OCI-LY7 (cell line): ENCODE measurements around the gene GRN. TPM values are rescaled to one million over a fixed set of nuclear protein-coding genes. Genes with fewer than 3 reads are reported as not detected.

Source experiments
- BruUV-seq: library from RNA; stranded (reverse); fragments of 400-500 nt; replicated peaks from 2 replicates; lab custom pipeline; 2021; lab: Mats Ljungman, UMichigan
- CTCF ChIA-PET: fragments of 300-600 bp; sonication (Branson Sonifier 250); formaldehyde crosslinking; loops from one replicate; lab custom pipeline; 2022; ENCODE audit warnings: antibody characterized with exemption; ENCODE audit not compliant: unreplicated experiment; lab: Charles Lee
- POLR2A ChIA-PET: fragments of 300-600 bp; sonication (Branson Sonifier 250); formaldehyde crosslinking; loops from one replicate; lab custom pipeline; 2022; ENCODE audit warnings: antibody characterized with exemption; lab: Charles Lee
- DNase-seq: peaks from one replicate; pipeline ENCODE4 v3.0.0-alpha.2; 2015; ENCODE audit warnings: low spot score
- H2AFZ ChIP-seq: fragments of 200-600 bp; sonication (generic), shearing (Covaris generic); 2 replicates; pipeline ENCODE4 v1.6.1; 2014; ENCODE audit warnings: mild to moderate bottlenecking, antibody characterized with exemption, low read length, moderate library complexity
- H3K27ac ChIP-seq: fragments of 200-600 bp; sonication (generic); 2 replicates; pipeline ENCODE4 v1.5.1; 2014; ENCODE audit warnings: mixed run types, low read depth, mild to moderate bottlenecking, moderate library complexity, low read length, inconsistent platforms; ENCODE audit not compliant: poor library complexity, severe bottlenecking
- H3K36me3 ChIP-seq: fragments of 200-600 bp; sonication (generic); 2 replicates; pipeline ENCODE4 v1.6.1; 2014; ENCODE audit warnings: mild to moderate bottlenecking, antibody characterized with exemption, low read length, moderate library complexity, mixed read lengths; ENCODE audit not compliant: insufficient read depth
- H3K4me1 ChIP-seq: fragments of 200-600 bp; sonication (generic); 2 replicates; pipeline ENCODE4 v1.5.1; 2014; ENCODE audit warnings: mild to moderate bottlenecking, low read length; ENCODE audit not compliant: insufficient read depth, poor library complexity, severe bottlenecking
- H3K4me2 ChIP-seq: fragments of 200-600 bp; sonication (generic); 2 replicates; pipeline ENCODE4 v1.6.1; 2014; ENCODE audit warnings: mild to moderate bottlenecking, low read length
- H3K4me3 ChIP-seq: fragments of 200-600 bp; sonication (generic); 2 replicates; pipeline ENCODE4 v1.5.1; 2014; ENCODE audit warnings: mild to moderate bottlenecking, low read depth, low read length; ENCODE audit not compliant: poor library complexity, severe bottlenecking
- H3K79me2 ChIP-seq: fragments of 200-600 bp; sonication (generic); 2 replicates; pipeline ENCODE4 v1.6.1; 2016; ENCODE audit warnings: low read depth, mild to moderate bottlenecking, low read length, moderate library complexity, mixed read lengths; ENCODE audit not compliant: insufficient read depth
- H3K9me2 ChIP-seq: fragments of 200-600 bp; sonication (generic); 2 replicates; pipeline ENCODE4 v1.6.1; 2016; ENCODE audit warnings: mild to moderate bottlenecking, low read length, mixed read lengths; ENCODE audit not compliant: insufficient read depth
- H3K9me3 ChIP-seq: fragments of 200-600 bp; sonication (generic); 2 replicates; pipeline ENCODE4 v1.6.1; 2014; ENCODE audit warnings: mild to moderate bottlenecking, mixed run types, low read length, mixed read lengths
- H4K20me1 ChIP-seq: fragments of 200-600 bp; sonication (generic); 2 replicates; pipeline ENCODE4 v1.6.1; 2014; ENCODE audit warnings: mild to moderate bottlenecking, antibody characterized with exemption, low read length, moderate library complexity, mixed read lengths; ENCODE audit not compliant: insufficient read depth
- EZH2phosphoT487 ChIP-seq: fragments of 200-600 bp; sonication (generic); IDR thresholded peaks from 2 replicates; pipeline ENCODE4 v1.6.1; 2018; ENCODE audit warnings: low read depth, borderline replicate concordance, mild to moderate bottlenecking, mixed run types, antibody characterized with exemption, low read length, moderate library complexity, mixed read lengths
- intact Hi-C: fragments of 100-400 bp; cut with micrococcal nuclease; formaldehyde crosslinking; loops from one replicate; pipeline ENCODE4 v1.10.0; 2022; ENCODE audit not compliant: unreplicated experiment
- total RNA-seq, 2 experiments: library from RNA; depleted of rRNA in 1 of 2; stranded (reverse); fragments of >200 nt in 1 of 2; shearing (Covaris generic) in 1 of 2; gene quantifications; 2 replicates each; pipeline ENCODE4 v1.2.3, GENCODE V29; 2014 to 2022
- TF ChIP-seq, protein P1 (sequence below): fragments of 200-600 bp; sonication (generic); conservative IDR thresholded peaks from 2 replicates; pipeline ENCODE4 v1.5.1; 2014; ENCODE audit warnings: mild to moderate bottlenecking, antibody characterized with exemption, low read length, moderate library complexity, mixed read lengths

Gene GRN
- total RNA-seq, 2 experiments from 2014 or later, result 203 to 247 TPM

DNA sequence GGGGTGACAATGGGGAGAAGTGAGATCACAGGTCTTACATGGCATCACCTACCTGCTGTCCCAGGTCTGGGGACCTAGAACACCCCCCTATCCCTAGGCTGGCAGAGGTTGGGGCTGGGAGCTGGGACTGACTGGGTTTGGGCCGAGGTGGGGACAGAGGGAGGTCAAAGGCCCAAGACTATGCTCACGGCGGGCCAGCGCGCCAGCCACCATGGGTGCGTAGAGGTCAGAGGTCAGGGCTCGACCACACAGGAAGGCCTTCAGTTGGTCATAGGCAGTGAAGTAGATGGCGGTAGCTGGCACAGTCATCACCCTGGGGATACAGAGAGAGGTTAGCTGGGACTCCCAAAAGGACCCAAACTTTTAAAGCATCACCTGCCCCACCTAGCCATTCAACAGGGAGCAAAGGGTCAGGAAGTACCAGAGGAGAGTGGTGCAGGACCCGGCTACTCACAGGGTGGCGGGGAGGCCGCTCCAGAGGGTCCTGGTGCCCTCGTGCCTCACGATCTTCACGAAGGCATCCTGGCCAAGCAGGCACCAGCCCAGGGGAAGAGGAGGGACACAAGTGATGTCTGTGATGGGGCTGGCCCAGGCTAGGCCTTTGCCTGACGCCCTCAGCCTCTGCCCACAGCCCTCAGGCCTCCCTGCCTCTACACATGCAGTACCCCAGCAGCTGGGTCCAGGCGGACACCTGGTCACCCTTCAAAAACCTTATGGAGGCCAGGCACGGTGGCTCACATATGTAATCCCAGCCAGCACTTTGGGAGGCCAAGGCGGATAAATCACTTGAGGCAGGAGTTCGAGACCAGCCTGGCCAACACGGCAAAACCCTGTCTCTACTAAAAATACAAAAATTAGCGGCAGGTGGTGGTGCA is 23.6 kb upstream of the GRN start:
- Histone ChIP-seq H3K27ac (no peak overlapping the region), H3K9me3 (no peaks in the 10 kb centered on the region), H3K4me3 (no peak overlapping the region), H3K4me1 (peaks cover 7% of the 10 kb centered on the region), H3K4me2 (no peak overlapping the region), H4K20me1 (no peaks in the 10 kb centered on the region), H3K9me2 (no peaks in the 10 kb centered on the region), H3K36me3 (peaks cover 41% of the 10 kb centered on the region), H3K79me2 (peaks cover 11% of the 10 kb centered on the region), H2AFZ (no peak overlapping the region)
- BruUV-seq, result no TSS peak
- intact Hi-C loops, result loop anchor here (10.0 kb wide), 1 partner anchor 247 kb away; the partner anchor contains the start of gene G6PC3
- no peak for TF ChIP-seq EZH2phosphoT487
- TF ChIP-seq, protein P1, sequence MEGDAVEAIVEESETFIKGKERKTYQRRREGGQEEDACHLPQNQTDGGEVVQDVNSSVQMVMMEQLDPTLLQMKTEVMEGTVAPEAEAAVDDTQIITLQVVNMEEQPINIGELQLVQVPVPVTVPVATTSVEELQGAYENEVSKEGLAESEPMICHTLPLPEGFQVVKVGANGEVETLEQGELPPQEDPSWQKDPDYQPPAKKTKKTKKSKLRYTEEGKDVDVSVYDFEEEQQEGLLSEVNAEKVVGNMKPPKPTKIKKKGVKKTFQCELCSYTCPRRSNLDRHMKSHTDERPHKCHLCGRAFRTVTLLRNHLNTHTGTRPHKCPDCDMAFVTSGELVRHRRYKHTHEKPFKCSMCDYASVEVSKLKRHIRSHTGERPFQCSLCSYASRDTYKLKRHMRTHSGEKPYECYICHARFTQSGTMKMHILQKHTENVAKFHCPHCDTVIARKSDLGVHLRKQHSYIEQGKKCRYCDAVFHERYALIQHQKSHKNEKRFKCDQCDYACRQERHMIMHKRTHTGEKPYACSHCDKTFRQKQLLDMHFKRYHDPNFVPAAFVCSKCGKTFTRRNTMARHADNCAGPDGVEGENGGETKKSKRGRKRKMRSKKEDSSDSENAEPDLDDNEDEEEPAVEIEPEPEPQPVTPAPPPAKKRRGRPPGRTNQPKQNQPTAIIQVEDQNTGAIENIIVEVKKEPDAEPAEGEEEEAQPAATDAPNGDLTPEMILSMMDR, result no peak
- CTCF ChIA-PET, result no interaction called here
- no peak for DNase-seq
- POLR2A ChIA-PET, result no interaction called here

DNA sequence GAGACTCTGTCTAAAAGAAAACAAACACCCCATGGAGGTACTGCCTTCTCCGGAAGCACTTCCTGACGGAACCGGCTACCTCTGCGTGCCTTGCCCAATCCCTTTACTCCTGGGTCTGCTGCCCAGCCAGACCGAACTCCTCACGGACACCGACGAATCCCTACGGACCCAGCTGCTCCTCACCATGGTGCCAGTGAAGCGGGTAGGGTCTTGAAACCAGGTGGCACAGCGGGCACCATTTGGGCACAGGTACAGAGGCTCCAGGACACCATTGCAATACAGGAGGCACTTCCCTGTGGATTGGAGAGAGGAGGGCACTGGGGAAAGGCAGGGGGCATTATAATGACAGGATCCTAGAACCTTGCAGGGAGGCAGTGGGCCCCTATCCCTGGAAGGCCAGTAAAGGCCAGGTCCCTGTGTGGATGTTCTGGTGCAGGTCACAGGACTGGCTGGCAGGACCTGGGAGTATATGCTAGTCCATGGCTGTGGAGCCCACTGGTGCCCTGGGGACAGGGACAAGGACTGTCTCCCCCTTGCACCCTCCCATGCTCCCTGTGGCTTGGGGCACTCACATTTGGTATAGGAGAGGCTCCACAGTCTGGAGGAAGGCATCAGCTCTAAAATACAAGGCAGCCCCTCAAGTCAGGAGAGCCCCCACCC is 22.7 kb upstream of the GRN start:
- Histone ChIP-seq H4K20me1 (no peaks in the 10 kb centered on the region), H3K4me1 (peaks cover 12% of the 10 kb centered on the region), H3K36me3 (peaks cover 41% of the 10 kb centered on the region), H3K4me2 (no peak overlapping the region), H3K9me3 (no peaks in the 10 kb centered on the region), H3K27ac (no peak overlapping the region), H3K4me3 (no peak overlapping the region), H2AFZ (no peak overlapping the region), H3K79me2 (peaks cover 11% of the 10 kb centered on the region), H3K9me2 (no peaks in the 10 kb centered on the region)
- no TSS peak for BruUV-seq
- DNase-seq, result no peak
- TF ChIP-seq EZH2phosphoT487, result no peak
- TF ChIP-seq, protein P1, result no peak
- intact Hi-C loops, result loop anchor here (10.0 kb wide), 1 partner anchor 248 kb away; the partner anchor contains the start of gene G6PC3
- POLR2A ChIA-PET, result no interaction called here
- CTCF ChIA-PET, result no interaction called here
